ENCODE results near the gene PET117. TPM values are rescaled to one million over a fixed set of nuclear protein-coding genes. Genes with fewer than 3 reads are reported as not detected.

PET117 gene
- total and polyA plus RNA-seq, 7 donors, result 13.2 to 29.4 (median 18.0) TPM

DNA sequence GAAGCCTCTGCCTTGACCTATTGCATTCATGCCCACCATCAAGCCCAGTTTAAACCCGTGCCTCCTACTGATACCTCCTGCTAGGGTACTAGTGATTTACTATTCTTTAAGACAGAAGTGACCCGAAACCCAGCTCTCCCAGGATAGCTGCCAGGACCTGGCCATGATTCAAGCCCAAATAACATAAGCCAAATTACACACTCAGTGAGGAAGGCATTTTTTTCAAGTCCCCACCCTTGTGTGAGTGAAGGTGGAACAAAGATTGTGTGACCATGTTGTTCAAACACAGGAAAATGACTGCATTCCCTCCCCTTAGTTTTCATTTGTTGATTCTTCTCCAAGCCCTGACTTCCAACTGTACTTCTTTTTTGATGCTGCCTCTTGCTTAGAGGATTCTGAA is 3.7 kb upstream of the PET117 start:
- Histone ChIP-seq H3K27ac (no peak overlapping the region), H3K9me3 (no peaks in the 10 kb centered on the region), H3K4me1 (peaks cover 9% of the 10 kb centered on the region), H3K27me3 (ENCODE audit: insufficient read depth in 3 of 3, low read length in 2 of 3) (no peaks in the 10 kb centered on the region), H3K4me3 (no peak overlapping the region), H3K36me3 (ENCODE audit: insufficient read depth in 1 of 2, low read depth in 1 of 2) (no peaks in the 10 kb centered on the region)
- 38 to 42% (median 38%) methylated on average over 2 of the region's 2 CpGs for WGBS, 3 donors
- DNase-seq (no peak), ATAC-seq (no peak)
- intact Hi-C loops (cut with DNase I), result no loop called here
- TF ChIP-seq CTCF (IDR thresholded peaks at IDR 0.05), result no peak

- intact Hi-C loops (cut with DNase I), result loop anchor here in 1 of 2 donors (5.0 kb wide), 1 partner anchor 139 kb away; no protein-coding TSS in a partner anchor
- H3K4me3 ChIP-seq, result peak overlapping the region; percentile 75
- TF ChIP-seq CTCF (IDR thresholded peaks at IDR 0.05), result no peak
- peak overlapping the region; percentile 96 for H3K27ac ChIP-seq
- H3K36me3 ChIP-seq (ENCODE audit: insufficient read depth in 1 of 2, low read depth in 1 of 2), result peaks cover 0 to 13% of the 10 kb centered on the region in 2 donors
- 0 to 1% (median 1%) methylated on average over 14 to 15 of the region's 15 CpGs for WGBS, 3 donors
- ATAC-seq (peak; percentile 51 to 61 (median 56)), DNase-seq (no peak)
- H3K9me3 ChIP-seq, result no peaks in the 10 kb centered on the region
- no peaks in the 10 kb centered on the region for H3K27me3 ChIP-seq (ENCODE audit: insufficient read depth in 3 of 3, low read length in 2 of 3)
- peaks cover 13% of the 10 kb centered on the region for H3K4me1 ChIP-seq
Observed at GRCh38 chr20:18138266-18138582, 561 bp downstream of the PET117 start.

DNA sequence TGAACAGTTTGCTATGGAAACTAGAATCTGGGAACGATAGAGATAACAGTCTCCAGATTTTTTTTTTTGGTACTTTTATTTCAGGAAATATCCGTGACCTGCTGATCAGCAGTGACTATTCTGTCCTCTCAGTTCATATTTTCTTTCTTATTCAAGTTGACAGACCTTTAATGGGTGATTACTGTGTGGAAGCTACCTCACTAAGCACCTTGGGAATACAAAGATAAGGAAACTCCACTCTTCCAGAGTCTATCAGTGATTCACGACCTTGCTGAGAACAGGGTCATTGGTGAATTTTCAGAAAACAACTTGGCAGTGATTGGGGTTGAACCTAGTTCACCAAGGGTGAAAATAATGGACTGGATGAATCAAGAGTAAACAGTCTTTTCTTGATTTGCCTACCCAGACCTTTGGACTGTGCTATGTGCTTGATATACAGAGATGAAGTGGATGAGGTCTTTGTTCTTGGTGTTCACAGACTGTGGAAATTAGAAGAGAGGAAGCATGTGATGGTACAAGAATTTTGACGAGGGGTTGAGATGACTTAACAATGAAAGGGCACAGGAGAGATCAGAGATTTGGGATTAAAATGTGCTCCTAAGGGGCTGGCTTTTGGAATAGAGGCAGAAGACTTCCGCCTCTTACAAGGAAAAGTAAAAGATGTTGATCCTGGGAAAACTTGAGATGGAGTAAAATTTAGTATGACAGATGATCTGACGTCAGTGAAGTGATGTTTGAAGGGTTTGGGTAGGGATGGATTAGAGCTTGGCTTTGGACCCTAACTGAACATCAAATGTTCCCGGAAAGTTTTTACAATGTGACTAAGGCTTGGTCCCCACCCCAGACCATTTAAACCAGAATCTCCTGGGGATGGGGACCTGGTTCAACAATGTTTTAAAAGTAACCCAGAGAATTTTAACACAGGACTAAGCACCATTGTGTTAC is 1.2 kb downstream of the PET117 start:
- no peaks in the 10 kb centered on the region for H3K9me3 ChIP-seq
- peak overlapping the region; percentile 75 for H3K4me3 ChIP-seq
- H3K27me3 ChIP-seq (ENCODE audit: insufficient read depth in 3 of 3, low read length in 2 of 3), result no peaks in the 10 kb centered on the region
- H3K4me1 ChIP-seq, result peaks cover 13% of the 10 kb centered on the region
- no peak for DNase-seq
- WGBS, 3 donors, result 18 to 25% (median 20%) methylated on average over 7 of the region's 7 CpGs
- H3K27ac ChIP-seq, result peak overlapping the region; percentile 96
- no peak for ATAC-seq
- TF ChIP-seq CTCF (IDR thresholded peaks at IDR 0.05), result no peak
- intact Hi-C loops (cut with DNase I), result loop anchor here in 1 of 2 donors (5.0 kb wide), 1 partner anchor 138 kb away; no protein-coding TSS in a partner anchor
- H3K36me3 ChIP-seq (ENCODE audit: insufficient read depth in 1 of 2, low read depth in 1 of 2), result peaks cover 0 to 17% of the 10 kb centered on the region in 2 donors

GRCh38 chr20:18139832-18140231 is 2.2 kb downstream of the PET117 start:
- H3K9me3 ChIP-seq, result no peaks in the 10 kb centered on the region
- intact Hi-C loops (cut with DNase I), result loop anchor here in 1 of 2 donors (5.0 kb wide), 1 partner anchor 137 kb away; no protein-coding TSS in a partner anchor
- WGBS, 3 donors, result 79 to 90% (median 82%) methylated on average over 2 of the region's 2 CpGs
- H3K27me3 ChIP-seq (ENCODE audit: insufficient read depth in 3 of 3, low read length in 2 of 3), result no peaks in the 10 kb centered on the region
- peaks cover 13% of the 10 kb centered on the region for H3K4me1 ChIP-seq
- DNase-seq (no peak), ATAC-seq (no peak)
- H3K4me3 ChIP-seq, result no peak overlapping the region
- TF ChIP-seq CTCF (IDR thresholded peaks at IDR 0.05), result no peak
- H3K36me3 ChIP-seq (ENCODE audit: insufficient read depth in 1 of 2, low read depth in 1 of 2), result peaks cover 0 to 26% of the 10 kb centered on the region in 2 donors
- H3K27ac ChIP-seq, result no peak overlapping the region

All from psoas muscle (tissue), 8 donors.